ENCODE measurements around the gene BARX1. TPM values are rescaled to one million over a fixed set of nuclear protein-coding genes. Genes with fewer than 3 reads are reported as not detected.

Gene BARX1
- total and polyA plus RNA-seq, 7 experiments from 2014 or later: 0.19 to 0.56 TPM; not detected in 5

GRCh38 chr9:93953496-93954433, 1.4 kb downstream of the BARX1 start:
- CTCF ChIA-PET: interaction anchor here (0.8 kb wide), 1 partner anchor 9 kb away, joined by 3 read pairs; no protein-coding TSS in a partner anchor
- ATAC-seq (no peak), DNase-seq (no peak)
- peaks cover 0 to 8% (median 0%) of the 10 kb centered on the region in 11 donors for H3K9me3 Mint-ChIP-seq
- peaks cover 4 to 46% of the 10 kb centered on the region in 2 donors for H3K27me3 ChIP-seq (ENCODE audit: control insufficient read depth in 2 of 2, insufficient read depth in 2 of 2, low read length in 2 of 2)
- H3K9me3 ChIP-seq (ENCODE audit: control insufficient read depth in 2 of 3, low read length in 3 of 3): no peaks in the 10 kb centered on the region
- H3K4me1 Mint-ChIP-seq: peaks cover 29 to 55% (median 49%) of the 10 kb centered on the region in 7 donors
- POLR2A ChIA-PET: no interaction called here
- H3K27ac Mint-ChIP-seq: peak overlapping the region in 3 of 9 donors; percentile 24 to 82 (median 75)
- no peaks in the 10 kb centered on the region for H3K36me3 ChIP-seq (ENCODE audit: control insufficient read depth in 2 of 3, insufficient read depth in 3 of 3, low read length in 3 of 3)
- intact Hi-C loops (cut with micrococcal nuclease): no loop called here
- H3K27ac ChIP-seq (ENCODE audit: low read depth, low read length): no peak overlapping the region
- H3K27me3 Mint-ChIP-seq: peaks cover 63 to 79% (median 69%) of the 10 kb centered on the region in 5 donors
- H3K4me1 ChIP-seq (ENCODE audit: control insufficient read depth in 2 of 2, insufficient read depth in 2 of 2, low read length in 2 of 2): peaks cover 10 to 39% of the 10 kb centered on the region in 2 donors
- peak overlapping the region; percentile 70 to 89 (median 80) for H3K4me3 Mint-ChIP-seq
- H3K36me3 Mint-ChIP-seq: peaks cover 0 to 15% (median 4%) of the 10 kb centered on the region in 5 donors
- no peak overlapping the region for H3K4me3 ChIP-seq (ENCODE audit: low read length)

- H3K27ac Mint-ChIP-seq: peak overlapping the region in 2 of 9 donors; percentile 26 to 82
- peaks cover 29 to 52% (median 48%) of the 10 kb centered on the region in 7 donors for H3K4me1 Mint-ChIP-seq
- H3K4me3 Mint-ChIP-seq: peak overlapping the region; percentile 70 to 89 (median 80)
- H3K4me1 ChIP-seq (ENCODE audit: control insufficient read depth in 2 of 2, insufficient read depth in 2 of 2, low read length in 2 of 2): peaks cover 10 to 39% of the 10 kb centered on the region in 2 donors
- no peak overlapping the region for H3K4me3 ChIP-seq (ENCODE audit: low read length)
- H3K27me3 ChIP-seq (ENCODE audit: control insufficient read depth in 2 of 2, insufficient read depth in 2 of 2, low read length in 2 of 2): peaks cover 4 to 44% of the 10 kb centered on the region in 2 donors
- H3K27ac ChIP-seq (ENCODE audit: low read depth, low read length): no peak overlapping the region
- H3K36me3 Mint-ChIP-seq: peaks cover 0 to 15% (median 4%) of the 10 kb centered on the region in 5 donors
- no peaks in the 10 kb centered on the region for H3K36me3 ChIP-seq (ENCODE audit: control insufficient read depth in 2 of 3, insufficient read depth in 3 of 3, low read length in 3 of 3)
- CTCF ChIA-PET: interaction anchor here (0.8 kb wide), 1 partner anchor 10 kb away, joined by 3 read pairs; no protein-coding TSS in a partner anchor
- peaks cover 65 to 80% (median 71%) of the 10 kb centered on the region in 5 donors for H3K27me3 Mint-ChIP-seq
- ATAC-seq (no peak), DNase-seq (no peak)
- no peaks in the 10 kb centered on the region for H3K9me3 ChIP-seq (ENCODE audit: control insufficient read depth in 2 of 3, low read length in 3 of 3)
- intact Hi-C loops (cut with micrococcal nuclease): no loop called here
- POLR2A ChIA-PET: no interaction called here
- H3K9me3 Mint-ChIP-seq: peaks cover 0 to 8% (median 0%) of the 10 kb centered on the region in 11 donors
Measured at GRCh38 chr9:93952784-93953495, 2.2 kb downstream of the BARX1 start.

- intact Hi-C loops (cut with micrococcal nuclease): no loop called here
Measured at GRCh38 chr9:93952119-93952783, 2.9 kb downstream of the BARX1 start.

GRCh38 chr9:93951655-93952118, 3.5 kb downstream of the BARX1 start:
- H3K4me3 ChIP-seq (ENCODE audit: low read length): peak overlapping the region; percentile 41
- H3K27ac ChIP-seq (ENCODE audit: low read depth, low read length): no peak overlapping the region
- ChIA-PET CTCF (interaction anchor here (1.4 kb wide), 1 partner anchor 11 kb away, joined by 3 read pairs; no protein-coding TSS in a partner anchor), POLR2A (no interaction called here)
- no peaks in the 10 kb centered on the region for H3K9me3 ChIP-seq (ENCODE audit: control insufficient read depth in 2 of 3, low read length in 3 of 3)
- peaks cover 4 to 43% of the 10 kb centered on the region in 2 donors for H3K27me3 ChIP-seq (ENCODE audit: control insufficient read depth in 2 of 2, insufficient read depth in 2 of 2, low read length in 2 of 2)
- H3K36me3 ChIP-seq (ENCODE audit: control insufficient read depth in 2 of 3, insufficient read depth in 3 of 3, low read length in 3 of 3): no peaks in the 10 kb centered on the region
- DNase-seq (no peak), ATAC-seq (peak; percentile 44)
- Mint-ChIP-seq H3K27ac (no peak overlapping the region), H3K4me1 (peaks cover 29 to 55% (median 47%) of the 10 kb centered on the region in 7 donors), H3K9me3 (peaks cover 0 to 8% (median 0%) of the 10 kb centered on the region in 11 donors), H3K27me3 (peaks cover 65 to 79% (median 72%) of the 10 kb centered on the region in 5 donors), H3K4me3 (peak overlapping the region; percentile 42 to 89 (median 78)), H3K36me3 (peaks cover 0 to 15% (median 4%) of the 10 kb centered on the region in 5 donors)
- peaks cover 10 to 39% of the 10 kb centered on the region in 2 donors for H3K4me1 ChIP-seq (ENCODE audit: control insufficient read depth in 2 of 2, insufficient read depth in 2 of 2, low read length in 2 of 2)
- intact Hi-C loops (cut with micrococcal nuclease): no loop called here

More at GRCh38 chr9:93952119-93952783, 2.9 kb downstream of the BARX1 start:
- DNase-seq: no peak
- Histone ChIP-seq H3K9me3 (ENCODE audit: control insufficient read depth in 2 of 3, low read length in 3 of 3) (no peaks in the 10 kb centered on the region), H3K27me3 (ENCODE audit: control insufficient read depth in 2 of 2, insufficient read depth in 2 of 2, low read length in 2 of 2) (peaks cover 4 to 45% of the 10 kb centered on the region in 2 donors), H3K4me1 (ENCODE audit: control insufficient read depth in 2 of 2, insufficient read depth in 2 of 2, low read length in 2 of 2) (peaks cover 10 to 39% of the 10 kb centered on the region in 2 donors), H3K4me3 (ENCODE audit: low read length) (peak overlapping the region; percentile 41), H3K36me3 (ENCODE audit: control insufficient read depth in 2 of 3, insufficient read depth in 3 of 3, low read length in 3 of 3) (no peaks in the 10 kb centered on the region), H3K27ac (ENCODE audit: low read depth, low read length) (no peak overlapping the region)
- CTCF ChIA-PET: interaction anchor here (1.4 kb wide), 1 partner anchor 10 kb away, joined by 3 read pairs; no protein-coding TSS in a partner anchor
- POLR2A ChIA-PET: no interaction called here
- ATAC-seq: no peak
- H3K27ac Mint-ChIP-seq: peak overlapping the region in 1 of 9 donors; percentile 49
- peaks cover 63 to 78% (median 70%) of the 10 kb centered on the region in 5 donors for H3K27me3 Mint-ChIP-seq
- peaks cover 0 to 8% (median 0%) of the 10 kb centered on the region in 11 donors for H3K9me3 Mint-ChIP-seq
- H3K4me3 Mint-ChIP-seq: peak overlapping the region; percentile 20 to 89 (median 75)
- peaks cover 29 to 52% (median 47%) of the 10 kb centered on the region in 7 donors for H3K4me1 Mint-ChIP-seq
- H3K36me3 Mint-ChIP-seq: peaks cover 0 to 15% (median 4%) of the 10 kb centered on the region in 5 donors

- Histone ChIP-seq H3K27me3 (ENCODE audit: control insufficient read depth in 2 of 2, insufficient read depth in 2 of 2, low read length in 2 of 2) (peaks cover 4 to 36% of the 10 kb centered on the region in 2 donors), H3K36me3 (ENCODE audit: control insufficient read depth in 2 of 3, insufficient read depth in 3 of 3, low read length in 3 of 3) (no peaks in the 10 kb centered on the region), H3K4me1 (ENCODE audit: control insufficient read depth in 2 of 2, insufficient read depth in 2 of 2, low read length in 2 of 2) (peaks cover 10 to 37% of the 10 kb centered on the region in 2 donors), H3K9me3 (ENCODE audit: control insufficient read depth in 2 of 3, low read length in 3 of 3) (no peaks in the 10 kb centered on the region), H3K27ac (ENCODE audit: low read depth, low read length) (no peak overlapping the region), H3K4me3 (ENCODE audit: low read length) (peak overlapping the region; percentile 53)
- intact Hi-C loops (cut with micrococcal nuclease): no loop called here
- Mint-ChIP-seq H3K27ac (peak overlapping the region in 1 of 9 donors; percentile 55), H3K27me3 (peaks cover 68 to 79% (median 73%) of the 10 kb centered on the region in 5 donors), H3K4me3 (peak overlapping the region; percentile 65 to 89 (median 80)), H3K9me3 (peaks cover 0 to 8% (median 0%) of the 10 kb centered on the region in 11 donors), H3K36me3 (peaks cover 0 to 15% (median 4%) of the 10 kb centered on the region in 5 donors), H3K4me1 (peaks cover 32 to 58% (median 50%) of the 10 kb centered on the region in 7 donors)
- DNase-seq (no peak), ATAC-seq (no peak)
- CTCF ChIA-PET: interaction anchor here (1.4 kb wide), 1 partner anchor 11 kb away, joined by 3 read pairs; no protein-coding TSS in a partner anchor
- POLR2A ChIA-PET: no interaction called here
Measured at GRCh38 chr9:93950619-93951601, 4.2 kb downstream of the BARX1 start.

Measured in naive thymus-derived CD4-positive, alpha-beta T cell (primary cell).